RKO (cell line): ENCODE results near the gene GNG13.
A peak's percentile ranks its signal among the peaks of the same experiment; 100 is the strongest.
"Not testable (repeated sequence)": the region's sequence is repeated elsewhere in the genome, so short reads cannot be mapped to it uniquely, and the experiment has no call there.

Experiments used
- DNase-seq: peaks from one replicate; pipeline ENCODE4 v3.0.0-alpha.2; 2016; ENCODE audit warnings: low spot score

GNG13 gene

GRCh38 chr16:831571-832413, 31.3 kb upstream of the GNG13 start:
- no peak for DNase-seq

- DNase-seq, result no peak
Measured at GRCh38 chr16:830871-831570, 30.5 kb upstream of the GNG13 start.

- DNase-seq, result no peak
Measured at GRCh38 chr16:830107-830870, 29.8 kb upstream of the GNG13 start.

- no peak for DNase-seq
Measured at GRCh38 chr16:828891-829290, 28.4 kb upstream of the GNG13 start.

- no peak for DNase-seq
Measured at GRCh38 chr16:827513-827912, 27.0 kb upstream of the GNG13 start.

- DNase-seq, result no peak
Measured at GRCh38 chr16:825341-826061, 25.0 kb upstream of the GNG13 start.

GRCh38 chr16:824601-825000, 24.1 kb upstream of the GNG13 start:
- no peak for DNase-seq

GRCh38 chr16:824194-824593, 23.7 kb upstream of the GNG13 start:
- DNase-seq, result no peak

GRCh38 chr16:822909-823297, 22.4 kb upstream of the GNG13 start:
- DNase-seq, result no peak

- no peak for DNase-seq
Measured at GRCh38 chr16:822174-822908, 21.8 kb upstream of the GNG13 start.

GRCh38 chr16:821751-822150, 21.2 kb upstream of the GNG13 start:
- DNase-seq, result no peak

GRCh38 chr16:820748-821147, 20.2 kb upstream of the GNG13 start:
- no peak for DNase-seq

GRCh38 chr16:820044-820408, 19.5 kb upstream of the GNG13 start:
- not testable (repeated sequence) for DNase-seq

- DNase-seq, result no peak
Measured at GRCh38 chr16:819336-820043, 19.0 kb upstream of the GNG13 start.

- no peak for DNase-seq
Measured at GRCh38 chr16:818592-818991, 18.1 kb upstream of the GNG13 start.

GRCh38 chr16:818132-818531, 17.6 kb upstream of the GNG13 start:
- DNase-seq, result no peak

GRCh38 chr16:817001-817906, 16.7 kb upstream of the GNG13 start:
- no peak for DNase-seq

- no peak for DNase-seq
Measured at GRCh38 chr16:815861-816260, 15.3 kb upstream of the GNG13 start.

GRCh38 chr16:814974-815373, 14.4 kb upstream of the GNG13 start:
- peak; percentile 57 for DNase-seq

GRCh38 chr16:813916-814412, 13.4 kb upstream of the GNG13 start:
- no peak for DNase-seq
